ENCODE data around the gene HELB. TPM values are rescaled to one million over a fixed set of nuclear protein-coding genes. Genes with fewer than 3 reads are reported as not detected.
A peak's percentile ranks its signal among the peaks of the same experiment; 100 is the strongest.
"Not testable (repeated sequence)": the region's sequence is repeated elsewhere in the genome, so short reads cannot be mapped to it uniquely, and the experiment has no call there.

HELB gene
- total RNA-seq, 1 experiment from 2014 or later: 2.1 TPM

GRCh38 chr12:66303316-66303804 is 1.1 kb downstream of the HELB start:
- DNase-seq (ENCODE audit: low spot score): not testable (repeated sequence)

GRCh38 chr12:66304296-66304900 is 2.1 kb downstream of the HELB start:
- no peak for DNase-seq (ENCODE audit: low spot score)

- DNase-seq (ENCODE audit: low spot score): no peak
Observed at GRCh38 chr12:66309606-66310005, 7.3 kb downstream of the HELB start.

- DNase-seq (ENCODE audit: low spot score): no peak
Observed at GRCh38 chr12:66312189-66312588, 9.9 kb downstream of the HELB start.

- no peak for DNase-seq (ENCODE audit: low spot score)
Observed at GRCh38 chr12:66314278-66314677, 12.0 kb downstream of the HELB start.

- no peak for DNase-seq (ENCODE audit: low spot score)
Observed at GRCh38 chr12:66319266-66319954, 17.1 kb downstream of the HELB start.

- no peak for DNase-seq (ENCODE audit: low spot score)
Observed at GRCh38 chr12:66320996-66321395, 18.7 kb downstream of the HELB start.

GRCh38 chr12:66321435-66321834 is 19.1 kb downstream of the HELB start:
- DNase-seq (ENCODE audit: low spot score): no peak

- DNase-seq (ENCODE audit: low spot score): no peak
Observed at GRCh38 chr12:66323017-66323416, 20.7 kb downstream of the HELB start.

- peak; percentile 29 for DNase-seq (ENCODE audit: low spot score)
Observed at GRCh38 chr12:66329941-66330340, 27.6 kb downstream of the HELB start.

GRCh38 chr12:66331016-66331415 is 28.7 kb downstream of the HELB start:
- no peak for DNase-seq (ENCODE audit: low spot score)

- no peak for DNase-seq (ENCODE audit: low spot score)
Observed at GRCh38 chr12:66331814-66332213, 29.5 kb downstream of the HELB start.

- no peak for DNase-seq (ENCODE audit: low spot score)
Observed at GRCh38 chr12:66335746-66336145, 33.5 kb downstream of the HELB start.

GRCh38 chr12:66337381-66338010 is 35.2 kb downstream of the HELB start:
- no peak for DNase-seq (ENCODE audit: low spot score)

- no peak for DNase-seq (ENCODE audit: low spot score)
Observed at GRCh38 chr12:66340131-66340530, 37.8 kb downstream of the HELB start.

GRCh38 chr12:66341126-66341525 is 38.8 kb downstream of the HELB start:
- no peak for DNase-seq (ENCODE audit: low spot score)

- no peak for DNase-seq (ENCODE audit: low spot score)
Observed at GRCh38 chr12:66345212-66345611, 42.9 kb downstream of the HELB start.

GRCh38 chr12:66345956-66346355 is 43.7 kb downstream of the HELB start:
- no peak for DNase-seq (ENCODE audit: low spot score)

- no peak for DNase-seq (ENCODE audit: low spot score)
Observed at GRCh38 chr12:66351301-66351700, 49.0 kb downstream of the HELB start.

GRCh38 chr12:66352197-66352596 is 49.9 kb downstream of the HELB start:
- peak; percentile 7 for DNase-seq (ENCODE audit: low spot score)

GRCh38 chr12:66352899-66353298 is 50.6 kb downstream of the HELB start:
- no peak for DNase-seq (ENCODE audit: low spot score)

- no peak for DNase-seq (ENCODE audit: low spot score)
Observed at GRCh38 chr12:66354291-66354690, 52.0 kb downstream of the HELB start.

GRCh38 chr12:66359300-66359699 is 57.0 kb downstream of the HELB start:
- no peak for DNase-seq (ENCODE audit: low spot score)
